ENCODE data around the gene SRL.

Gene SRL

GRCh38 chr16:4192206-4192605 lies 49.7 kb downstream of the SRL start:
- Histone ChIP-seq H3K27ac (ENCODE audit: low read depth, low read length) (no peak overlapping the region), H3K36me3 (ENCODE audit: control insufficient read depth, low read length) (no peaks in the 10 kb centered on the region), H3F3A (ENCODE audit: control insufficient read depth, insufficient read depth) (no peaks in the 10 kb centered on the region), H3K79me2 (ENCODE audit: control insufficient read depth, low read length) (no peaks in the 10 kb centered on the region), H3K9me3 (ENCODE audit: control insufficient read depth, insufficient read depth, low read length) (no peaks in the 10 kb centered on the region), H3K4me3 (ENCODE audit: low read length) (no peak overlapping the region), H4K20me1 (ENCODE audit: control insufficient read depth, insufficient read depth, low read depth, low read length) (no peaks in the 10 kb centered on the region), H3K9me2 (replicated peaks; ENCODE audit: control insufficient read depth, low read length) (no peaks in the 10 kb centered on the region), H3K27me3 (ENCODE audit: control insufficient read depth, low read length) (peaks cover 3% of the 10 kb centered on the region; the same call in 1 of the 2 replicates), H3K4me1 (ENCODE audit: control insufficient read depth, low read length) (no peaks in the 10 kb centered on the region), H3K4me2 (ENCODE audit: low read length) (no peak overlapping the region)
- TF ChIP-seq EZH2phosphoT487 (IDR thresholded peaks at IDR 0.05; ENCODE audit: borderline replicate concordance, low read length) (no peak), CTCF (IDR thresholded peaks at IDR 0.05; ENCODE audit: low read depth, low read length, poor library complexity, severe bottlenecking) (no peak)

GRCh38 chr16:4190712-4191333 lies 51.1 kb downstream of the SRL start:
- no peaks in the 10 kb centered on the region for H3F3A ChIP-seq (ENCODE audit: control insufficient read depth, insufficient read depth)
- TF ChIP-seq EZH2phosphoT487 (IDR thresholded peaks at IDR 0.05; ENCODE audit: borderline replicate concordance, low read length) = no peak
- no peak for TF ChIP-seq CTCF (IDR thresholded peaks at IDR 0.05; ENCODE audit: low read depth, low read length, poor library complexity, severe bottlenecking)
- no peak overlapping the region for H3K4me3 ChIP-seq (ENCODE audit: low read length)
- H3K9me2 ChIP-seq (replicated peaks; ENCODE audit: control insufficient read depth, low read length) = no peaks in the 10 kb centered on the region
- peaks cover 3% of the 10 kb centered on the region; the same call in 1 of the 2 replicates for H3K27me3 ChIP-seq (ENCODE audit: control insufficient read depth, low read length)
- H3K4me2 ChIP-seq (ENCODE audit: low read length) = no peak overlapping the region
- H3K4me1 ChIP-seq (ENCODE audit: control insufficient read depth, low read length) = no peaks in the 10 kb centered on the region
- H4K20me1 ChIP-seq (ENCODE audit: control insufficient read depth, insufficient read depth, low read depth, low read length) = no peaks in the 10 kb centered on the region
- no peaks in the 10 kb centered on the region for H3K36me3 ChIP-seq (ENCODE audit: control insufficient read depth, low read length)
- no peaks in the 10 kb centered on the region for H3K79me2 ChIP-seq (ENCODE audit: control insufficient read depth, low read length)
- no peak overlapping the region for H3K27ac ChIP-seq (ENCODE audit: low read depth, low read length)
- H3K9me3 ChIP-seq (ENCODE audit: control insufficient read depth, insufficient read depth, low read length) = no peaks in the 10 kb centered on the region

GRCh38 chr16:4190086-4190485 lies 51.8 kb downstream of the SRL start:
- no peaks in the 10 kb centered on the region for H3K9me2 ChIP-seq (replicated peaks; ENCODE audit: control insufficient read depth, low read length)
- no peak overlapping the region for H3K27ac ChIP-seq (ENCODE audit: low read depth, low read length)
- H3K36me3 ChIP-seq (ENCODE audit: control insufficient read depth, low read length) = no peaks in the 10 kb centered on the region
- H3F3A ChIP-seq (ENCODE audit: control insufficient read depth, insufficient read depth) = no peaks in the 10 kb centered on the region
- H3K27me3 ChIP-seq (ENCODE audit: control insufficient read depth, low read length) = peaks cover 3% of the 10 kb centered on the region; the same call in 1 of the 2 replicates
- TF ChIP-seq CTCF (IDR thresholded peaks at IDR 0.05; ENCODE audit: low read depth, low read length, poor library complexity, severe bottlenecking) = no peak
- no peak for TF ChIP-seq EZH2phosphoT487 (IDR thresholded peaks at IDR 0.05; ENCODE audit: borderline replicate concordance, low read length)
- H3K4me1 ChIP-seq (ENCODE audit: control insufficient read depth, low read length) = no peaks in the 10 kb centered on the region
- no peak overlapping the region for H3K4me2 ChIP-seq (ENCODE audit: low read length)
- H3K4me3 ChIP-seq (ENCODE audit: low read length) = no peak overlapping the region
- no peaks in the 10 kb centered on the region for H3K79me2 ChIP-seq (ENCODE audit: control insufficient read depth, low read length)
- H4K20me1 ChIP-seq (ENCODE audit: control insufficient read depth, insufficient read depth, low read depth, low read length) = no peaks in the 10 kb centered on the region
- H3K9me3 ChIP-seq (ENCODE audit: control insufficient read depth, insufficient read depth, low read length) = no peaks in the 10 kb centered on the region

Measured in DOHH2 (cell line).